GM21717 (cell line): ENCODE measurements around the gene JMJD4.
"Not testable (repeated sequence)": the region's sequence is repeated elsewhere in the genome, so short reads cannot be mapped to it uniquely, and the experiment has no call there.

Experiments
- ATAC-seq: cut with Tn5 transposase; IDR thresholded peaks from one replicate; pipeline ENCODE4 v1.9.1; 2021; ENCODE audit warnings: mild to moderate bottlenecking, moderate library complexity; ENCODE audit not compliant: unreplicated experiment

The JMJD4 gene

GRCh38 chr1:227733751-227734545, 1.2 kb downstream of the JMJD4 start:
- no peak for ATAC-seq

GRCh38 chr1:227733309-227733705, 1.8 kb downstream of the JMJD4 start:
- no peak for ATAC-seq

DNA sequence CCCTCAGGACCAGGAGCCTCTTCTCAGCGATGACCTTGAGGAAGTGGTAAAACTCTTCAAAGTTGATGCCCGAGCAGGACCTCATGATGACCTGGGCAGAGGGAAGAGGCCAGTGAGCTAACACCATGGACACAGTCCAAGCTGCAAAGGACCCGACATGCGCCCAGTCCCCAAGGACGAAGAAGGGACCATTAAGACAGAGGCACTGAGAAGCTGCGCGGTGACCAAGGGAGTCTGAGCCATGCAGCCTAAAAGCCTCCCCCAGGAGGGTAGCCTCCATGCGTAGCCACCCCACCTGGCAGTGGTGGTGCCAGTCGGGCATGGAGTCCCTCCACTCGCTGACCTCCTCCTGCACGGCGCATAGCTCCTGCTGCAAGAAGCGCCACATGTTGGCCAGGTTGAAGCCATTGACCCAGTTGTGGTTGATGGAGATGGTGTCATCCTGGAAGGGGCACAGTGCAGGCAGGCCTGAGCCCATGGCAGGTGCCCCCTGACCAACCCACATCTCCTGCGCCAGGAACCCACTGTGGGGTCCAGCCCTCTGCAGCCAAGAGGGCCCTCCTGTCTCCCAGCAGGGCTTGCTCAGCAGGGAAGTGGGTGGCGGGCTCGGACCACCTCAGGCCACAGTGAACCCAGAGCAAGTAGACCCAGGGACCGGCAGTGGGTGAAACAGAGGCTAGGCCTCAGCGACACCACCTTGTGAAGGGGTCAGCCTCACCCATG, 2.4 kb downstream of the JMJD4 start:
- ATAC-seq: no peak

DNA sequence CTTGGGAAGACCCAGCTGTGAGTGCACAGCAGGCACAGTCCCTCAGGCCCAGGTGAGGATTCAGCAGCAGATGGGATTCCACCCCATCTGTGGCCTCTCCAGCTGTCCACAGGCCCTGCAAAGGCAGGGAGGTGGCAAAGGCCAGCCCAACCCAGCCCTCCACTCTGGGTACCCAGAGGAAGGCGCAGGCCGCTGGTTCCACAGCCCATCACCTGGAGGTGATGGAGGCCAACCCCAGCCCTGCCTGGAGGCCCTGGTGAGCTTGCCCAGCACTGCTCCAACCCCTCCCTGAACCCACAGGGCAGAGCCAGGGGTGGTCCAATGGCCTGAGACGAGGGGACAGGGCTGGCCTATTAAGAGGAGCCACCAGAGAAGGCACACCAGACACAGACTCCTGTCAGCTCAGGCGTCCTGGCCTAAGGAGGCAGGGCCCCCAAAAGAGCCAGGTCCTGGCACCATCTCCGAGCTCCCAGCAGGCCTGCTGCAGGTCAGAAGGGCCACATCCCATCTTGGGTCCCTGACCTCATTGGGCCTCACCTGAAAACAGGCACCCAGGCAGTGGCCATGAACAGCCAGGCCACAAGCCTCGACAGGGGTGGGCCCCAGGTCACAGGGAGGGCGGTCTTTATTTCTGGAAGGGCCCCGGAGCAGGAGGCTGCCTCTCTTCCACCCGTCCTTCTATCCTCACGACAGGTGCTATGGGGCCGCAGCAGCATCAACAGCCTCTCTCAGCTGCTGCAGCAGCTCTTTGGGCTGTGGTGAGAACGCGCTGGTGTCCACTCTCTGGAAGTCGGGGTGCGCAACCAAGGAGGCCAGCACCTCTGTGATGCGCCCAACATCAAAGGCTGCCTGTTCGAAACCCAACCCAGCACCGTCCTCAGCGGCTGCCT, 3.2 kb downstream of the JMJD4 start:
- ATAC-seq: no peak

DNA sequence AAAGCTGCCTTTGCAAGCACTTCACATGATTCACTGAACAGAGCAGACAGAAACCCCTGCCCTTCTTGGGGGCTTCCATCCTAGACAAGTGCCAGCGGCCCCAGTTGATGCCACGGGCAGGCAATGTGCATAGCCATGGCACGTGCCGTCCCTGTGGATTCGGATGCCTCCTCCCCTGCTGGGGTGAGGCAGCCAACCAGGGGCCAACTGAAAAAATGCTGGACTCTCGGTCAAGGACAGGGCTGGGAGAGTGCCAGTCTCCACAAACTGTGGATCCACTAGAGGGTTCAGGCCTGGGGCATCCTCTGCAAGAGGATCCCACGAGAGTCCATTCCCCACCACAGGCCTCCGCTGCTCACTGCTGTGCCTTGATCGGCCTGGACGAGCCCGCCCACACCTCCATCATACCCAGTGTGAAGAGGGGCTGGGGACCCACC, 3.8 kb downstream of the JMJD4 start:
- ATAC-seq: no peak

DNA sequence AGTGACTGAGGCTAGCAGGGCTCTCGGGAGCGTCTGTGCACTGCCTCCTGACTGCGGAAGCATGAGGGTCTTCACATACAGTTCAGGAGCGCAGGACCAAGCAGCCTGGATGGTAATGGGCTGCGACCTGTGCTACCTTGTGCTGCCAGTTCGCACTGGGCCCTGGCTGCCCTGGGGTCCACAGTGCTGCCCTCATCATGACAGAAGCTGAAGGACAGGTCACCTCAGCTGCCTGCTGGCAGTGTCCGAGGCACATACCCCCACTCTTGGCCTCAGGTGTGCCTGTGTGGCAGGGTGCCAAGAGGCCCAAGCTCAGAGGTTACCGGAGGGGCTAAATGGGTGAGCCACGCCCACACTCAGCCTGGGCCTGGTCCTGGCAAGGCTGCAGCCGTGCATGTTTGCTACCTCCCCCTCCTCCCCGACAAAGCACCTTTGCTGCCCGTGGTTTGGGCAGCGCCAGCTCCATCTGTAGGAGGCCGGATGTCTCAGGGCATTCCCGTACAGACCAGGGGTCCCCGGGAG, 4.4 kb downstream of the JMJD4 start:
- no peak for ATAC-seq

DNA sequence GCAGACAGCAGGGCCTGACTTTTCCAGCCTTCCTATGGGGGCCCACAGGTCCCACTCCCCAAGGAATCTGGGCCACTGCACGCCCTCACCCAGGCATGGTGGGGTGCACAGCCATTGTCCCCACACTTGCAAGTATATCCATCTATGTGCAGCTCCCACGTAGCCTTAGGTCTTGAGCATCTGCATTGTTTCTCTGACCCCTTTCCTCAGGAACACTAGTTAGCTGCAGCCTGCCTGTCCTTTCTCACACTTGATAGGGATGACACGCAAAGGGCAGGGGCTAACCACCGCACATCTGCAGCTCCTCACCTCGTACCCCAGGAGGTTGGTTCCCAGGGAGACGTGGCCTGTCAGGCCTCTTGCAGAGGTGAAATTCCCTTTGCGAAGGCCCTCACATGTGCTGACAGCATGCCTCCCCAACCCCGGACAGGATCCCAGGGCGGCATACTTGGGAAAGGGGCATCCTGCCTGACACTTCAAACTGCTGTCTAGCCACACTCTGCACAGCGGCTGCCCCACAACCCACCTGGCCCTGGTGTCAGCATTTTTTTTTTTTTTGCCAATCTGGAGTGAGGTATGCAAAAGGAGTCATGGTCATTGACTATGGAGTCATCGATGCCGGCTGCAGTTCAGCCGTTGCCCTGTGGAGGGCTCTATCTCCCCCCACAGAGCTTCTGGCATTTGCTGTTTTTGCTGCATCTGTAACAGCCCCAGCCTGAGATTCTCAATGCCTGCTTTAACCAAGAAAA, 5.0 kb downstream of the JMJD4 start:
- no peak for ATAC-seq

DNA sequence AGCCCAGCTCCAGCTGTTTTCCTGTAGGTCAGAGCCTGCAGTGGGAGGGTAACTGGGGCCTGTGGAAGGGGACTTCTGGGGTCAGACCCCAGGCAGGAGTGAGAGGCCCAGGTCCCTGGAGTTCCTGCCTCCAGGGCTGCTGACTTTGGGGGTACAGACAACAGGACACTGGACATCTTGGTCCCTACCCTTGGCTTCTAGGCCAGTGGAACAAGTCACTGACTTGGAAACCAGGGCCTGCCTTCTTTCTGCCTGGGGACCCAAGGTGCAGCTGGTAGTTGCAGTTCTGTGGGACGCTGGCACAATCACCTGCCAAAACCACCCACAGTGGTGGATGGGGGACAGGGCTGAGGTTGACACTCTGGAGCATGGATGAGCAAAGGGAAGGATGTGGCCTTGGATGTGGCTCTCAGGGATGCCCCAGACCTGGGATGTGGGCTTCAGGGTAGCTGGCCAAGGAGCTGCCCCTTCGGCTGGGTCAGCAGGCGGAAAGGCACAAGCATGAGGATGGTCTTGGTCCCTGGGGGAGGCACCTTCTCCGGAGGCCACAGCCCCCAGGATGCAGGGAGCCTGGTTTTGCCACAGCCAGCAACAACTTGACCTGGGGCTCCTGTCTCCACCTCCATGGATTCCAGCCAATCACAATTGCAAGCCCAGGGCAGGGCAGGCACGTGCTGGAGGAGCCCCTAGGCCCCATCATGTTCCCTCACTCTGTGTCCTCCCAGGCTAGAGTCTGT, 5.8 kb downstream of the JMJD4 start:
- no peak for ATAC-seq

DNA sequence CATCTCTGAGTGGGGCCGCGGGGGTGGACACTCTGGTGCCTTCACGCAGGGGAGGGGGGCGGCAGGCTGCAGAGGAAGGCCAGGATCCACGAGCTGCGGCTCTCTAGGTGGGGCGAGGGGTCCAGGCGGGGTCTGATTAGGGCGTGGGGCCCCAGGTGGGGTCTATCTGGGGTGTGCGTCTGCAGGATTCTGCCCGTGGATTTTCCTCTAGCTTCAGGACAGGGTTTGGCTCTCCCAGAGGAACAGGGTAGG, 6.3 kb downstream of the JMJD4 start:
- ATAC-seq: no peak

DNA sequence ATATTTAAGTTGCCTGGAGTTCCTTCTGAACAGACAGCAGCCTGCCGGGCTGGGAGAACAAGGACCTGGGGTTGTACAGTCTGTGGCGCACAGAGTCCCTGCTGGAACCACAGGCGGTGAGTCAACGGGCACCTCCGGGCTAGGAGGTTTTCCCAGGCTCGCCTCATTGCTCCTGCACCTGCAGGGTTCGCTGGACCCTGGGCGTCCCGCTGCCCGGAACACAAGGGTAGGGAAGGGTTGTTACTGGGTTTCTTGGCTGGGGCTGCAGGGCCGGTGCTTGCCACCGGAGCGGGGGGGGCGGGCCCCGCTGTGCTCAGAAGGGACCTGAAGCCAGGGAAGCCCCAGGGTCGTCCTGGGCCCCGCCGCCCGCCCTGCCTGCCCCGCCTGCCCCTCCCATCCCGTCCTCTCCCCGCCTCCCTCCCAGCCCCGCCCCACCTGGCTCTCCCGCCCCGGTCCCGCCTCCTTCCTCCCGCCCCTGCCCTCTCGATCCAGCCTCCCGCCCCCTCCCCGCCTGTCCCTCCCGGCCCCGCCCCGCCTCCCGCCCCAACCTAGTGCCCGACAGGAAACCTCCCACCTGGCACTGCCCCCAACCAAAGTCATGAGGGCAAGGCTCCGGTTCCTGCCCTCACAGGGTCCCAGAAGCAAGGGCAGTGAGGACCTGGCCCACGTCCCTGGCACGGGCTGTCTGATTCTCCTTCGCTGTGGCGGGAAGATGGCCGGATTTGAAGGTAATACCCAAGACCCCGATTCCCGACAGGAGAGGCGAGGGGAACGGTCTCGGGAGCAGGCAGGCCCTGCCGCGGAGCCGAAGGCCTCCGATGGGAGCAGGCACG, 6.8 kb downstream of the JMJD4 start:
- no peak for ATAC-seq

GRCh38 chr1:227726924-227727599, 8.0 kb downstream of the JMJD4 start:
- no peak for ATAC-seq

- no peak for ATAC-seq
Observed at GRCh38 chr1:227726318-227726717, 8.8 kb downstream of the JMJD4 start.

GRCh38 chr1:227725046-227725445, 10.1 kb downstream of the JMJD4 start:
- no peak for ATAC-seq

DNA sequence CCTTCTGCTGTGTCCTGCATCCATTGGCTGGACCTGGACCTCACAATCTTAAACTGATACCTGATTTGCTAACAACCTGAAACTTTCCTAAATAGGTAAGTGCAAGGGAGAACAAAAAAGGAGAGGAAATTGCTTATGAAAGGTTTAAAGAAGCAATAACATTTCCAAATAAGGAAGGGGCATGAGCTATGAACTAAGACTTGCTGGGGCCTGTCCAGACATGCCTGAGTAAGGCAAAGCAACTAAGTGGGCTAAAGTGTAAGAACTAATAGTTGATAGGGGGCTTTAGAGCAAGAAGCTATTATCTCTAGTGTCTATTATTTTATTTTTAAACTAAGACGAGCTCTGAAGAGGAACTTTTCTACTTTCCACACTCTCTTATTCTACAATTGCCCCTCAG, 11.6 kb downstream of the JMJD4 start:
- no peak for ATAC-seq

- ATAC-seq: no peak
Observed at GRCh38 chr1:227718932-227719331, 16.2 kb downstream of the JMJD4 start.

GRCh38 chr1:227712648-227713047, 22.5 kb downstream of the JMJD4 start:
- no peak for ATAC-seq

GRCh38 chr1:227710474-227710873, 24.6 kb downstream of the JMJD4 start:
- ATAC-seq: not testable (repeated sequence)

GRCh38 chr1:227709451-227709850, 25.7 kb downstream of the JMJD4 start:
- ATAC-seq: no peak

- ATAC-seq: no peak
Observed at GRCh38 chr1:227707846-227708245, 27.3 kb downstream of the JMJD4 start.
